K562 (cell line): ENCODE results near the gene FOXO3. TPM values are rescaled to one million over a fixed set of nuclear protein-coding genes. Genes with fewer than 3 reads are reported as not detected.

Experiments
- ATAC-seq: fragments of 200-7000 bp; cut with Tn5 transposase; 3 replicates; pipeline ENCODE4 v1.9.1; 2020; ENCODE audit warnings: moderate library complexity
- BruUV-seq: library from RNA; stranded (reverse); fragments of 400-500 nt; replicated peaks from 2 replicates; lab custom pipeline; 2021; lab: Mats Ljungman, UMichigan
- CTCF ChIA-PET: fragments of 300-600 bp; formaldehyde crosslinking; extraction: SDS; loops from one replicate; lab custom pipeline; 2021; ENCODE audit warnings: low intra/inter-chr PET ratio; lab: Yijun Ruan, JAX
- POLR2A ChIA-PET: fragments of 300-600, 350-650 bp; sonication (Branson Sonifier 250); formaldehyde crosslinking; extraction: SDS; loops from one replicate; lab custom pipeline; 2021; ENCODE audit warnings: antibody characterized with exemption, inconsistent platforms; lab: Yijun Ruan, JAX
- DNase-seq, 4 experiments: peaks; one replicate each; pipeline versions ENCODE4 v3.0.0 to v3.0.0-alpha.2; 2011 to 2018; ENCODE audit warnings: low spot score in 3 of 4, mixed read lengths in 3 of 4; ENCODE audit errors: extremely low read depth in 1 of 4
- FAIRE-seq: peaks from 2 replicates; lab custom pipeline; 2011; peaks lifted over from hg19 to GRCh38; lab: Jason Lieb, UNC
- H2AFZ ChIP-seq: 2 replicates; pipeline ENCODE4 v1.6.0; 2011; ENCODE audit warnings: low read depth, low read length, control low read depth, inconsistent platforms
- H3K27ac ChIP-seq: fragments of 200-600 bp; 3 replicates; pipeline ENCODE4 v1.8.0; 2011; ENCODE audit warnings: low read depth, mild to moderate bottlenecking, control low read depth, inconsistent platforms, low read length, moderate library complexity, mixed read lengths; ENCODE audit errors: extremely low read depth
- H3K27me3 ChIP-seq, 2 experiments: fragments of 300-600 bp in 1 of 2; 2 replicates in 1 of 2; 3 replicates in 1 of 2; pipeline versions ENCODE4 v1.6.0 to v1.8.0; 2011; ENCODE audit warnings: inconsistent platforms in 2 of 2, low read length in 2 of 2, mild to moderate bottlenecking in 1 of 2, mixed read lengths in 1 of 2, moderate library complexity in 1 of 2; ENCODE audit not compliant: control insufficient read depth in 2 of 2, insufficient read depth in 2 of 2
- H3K36me3 ChIP-seq: fragments of 300-600 bp; 3 replicates; pipeline ENCODE4 v1.8.0; 2011; ENCODE audit warnings: mild to moderate bottlenecking, low read length, inconsistent platforms; ENCODE audit not compliant: control insufficient read depth, insufficient read depth
- H3K4me1 ChIP-seq, 2 experiments: fragments of 200-600 bp in 1 of 2; replicated peaks in 1 of 2; 2 replicates in 1 of 2; 3 replicates in 1 of 2; pipeline versions ENCODE4 v1.5.1 to v1.8.0; 2011; ENCODE audit warnings: inconsistent platforms in 2 of 2, low read length in 2 of 2, mild to moderate bottlenecking in 1 of 2, mixed read lengths in 1 of 2, moderate library complexity in 1 of 2; ENCODE audit not compliant: control insufficient read depth in 2 of 2, insufficient read depth in 2 of 2
- H3K4me2 ChIP-seq: 2 replicates; pipeline ENCODE4 v1.6.1; 2011; ENCODE audit warnings: low read length, control low read depth, inconsistent platforms, mixed read lengths; ENCODE audit not compliant: insufficient read depth
- H3K4me3 ChIP-seq: fragments of 200-600 bp; sonication (generic), shearing (Covaris generic); 2 replicates; pipeline ENCODE4 v1.5.1; 2016; ENCODE audit warnings: control low read depth, inconsistent platforms
- H3K79me2 ChIP-seq: fragments of 200-600 bp; 3 replicates; pipeline ENCODE4 v1.8.0; 2011; ENCODE audit warnings: low read length, inconsistent platforms; ENCODE audit not compliant: control insufficient read depth, insufficient read depth
- H3K9ac ChIP-seq, 2 experiments: 2 replicates each; pipeline versions ENCODE4 v1.6.0 to v1.6.1; 2011; ENCODE audit warnings: low read depth in 2 of 2, low read length in 2 of 2, control low read depth in 1 of 2, inconsistent platforms in 1 of 2, mild to moderate bottlenecking in 1 of 2, mixed read lengths in 1 of 2; ENCODE audit not compliant: insufficient read depth in 1 of 2
- H3K9me1 ChIP-seq: one replicate; pipeline ENCODE4 v1.6.0; 2011; ENCODE audit warnings: inconsistent platforms, mild to moderate bottlenecking, low read length, moderate library complexity; ENCODE audit not compliant: control insufficient read depth, insufficient read depth
- H3K9me3 ChIP-seq: replicated peaks from 2 replicates; pipeline ENCODE4 v1.5.1; 2011; ENCODE audit warnings: low read depth, low read length, inconsistent platforms; ENCODE audit not compliant: control insufficient read depth, insufficient read depth
- H4K20me1 ChIP-seq: replicated peaks from 2 replicates; pipeline ENCODE4 v1.6.1; 2011; ENCODE audit warnings: low read length, inconsistent platforms, mixed read lengths; ENCODE audit not compliant: control insufficient read depth, insufficient read depth
- E2F6 ChIP-seq, 2 experiments: IDR thresholded peaks; 2 replicates each; pipeline ENCODE4 v1.6.1; 2011; ENCODE audit warnings: borderline replicate concordance in 1 of 2, control low read depth in 1 of 2, low read depth in 1 of 2, low read length in 1 of 2, mild to moderate bottlenecking in 1 of 2, mixed read lengths in 1 of 2, moderate library complexity in 1 of 2; ENCODE audit not compliant: insufficient read depth in 1 of 2, insufficient read length in 1 of 2, poor library complexity in 1 of 2, severe bottlenecking in 1 of 2; ENCODE audit errors: extremely low read depth in 1 of 2
- MLLT1 ChIP-seq, 2 experiments: fragments of 450-650 bp; IDR thresholded peaks; 2 replicates each; pipeline ENCODE4 v1.6.1; 2016
- SFPQ ChIP-seq: fragments of 200-400 bp; formaldehyde crosslinking; IDR thresholded peaks from 2 replicates; pipeline ENCODE4 v1.6.1; 2017; ENCODE audit warnings: mild to moderate bottlenecking, low read depth, low read length, moderate library complexity
- SPI1 ChIP-seq: IDR thresholded peaks from 2 replicates; pipeline ENCODE4 v1.6.1; 2011; ENCODE audit warnings: low read depth, low read length, control low read depth, borderline replicate concordance
- ZNF280A ChIP-seq: fragments of 450-650 bp; IDR thresholded peaks from 2 replicates; pipeline ENCODE4 v1.6.1; 2018; ENCODE audit warnings: mild to moderate bottlenecking, low read depth; ENCODE audit not compliant: partially characterized antibody
- WGBS: fragments of 100-300 bp; shearing (Covaris generic); methylation state at CpG from one replicate; pipeline ENCODE4 v1.1.6; 2016; ENCODE audit warnings: low coverage, mixed read lengths; ENCODE audit not compliant: insufficient coverage; ENCODE audit errors: missing lambda C conversion rate; 5-methylcytosine and 5-hydroxymethylcytosine counted together
- in situ Hi-C: fragments of 300-500 bp; cut with MboI; formaldehyde crosslinking; loops from 4 replicates; pipeline ENCODE4 v1.15.0; 2018; ENCODE audit warnings: inconsistent platforms, mixed read lengths
- intact Hi-C: fragments of 100-400 bp; cut with micrococcal nuclease; formaldehyde crosslinking; loops from 2 replicates; pipeline ENCODE4 v1.14.2; 2022
- polyA plus RNA-seq, 8 experiments: library from polyadenylated mRNA; depleted of rRNA in 4 of 8; stranded (reverse) in 5 of 8; unstranded in 3 of 8; fragments of >200 nt; fragmentation: Nextera tagmentation in 2 of 8; fragmentation: Illumina TruSeq in 1 of 8; extraction: Ambion mirVana in 2 of 8; extraction: Trizol in 1 of 8; gene quantifications; 2 replicates each; pipeline versions ENCODE4 v1.2.1 to v1.2.3, GENCODE V29; 2011 to 2014; ENCODE audit warnings: inconsistent platforms in 1 of 8, missing spikeins in 1 of 8
- total RNA-seq, 7 experiments: library from RNA; depleted of rRNA in 6 of 7; stranded (reverse); fragments of >200 nt in 6 of 7; fragmentation: Illumina TruSeq in 2 of 7; extraction: Trizol in 2 of 7; gene quantifications; 2 replicates each; pipeline versions ENCODE4 v1.2.1 to v1.2.3, GENCODE V29; 2011 to 2021; ENCODE audit warnings: low replicate concordance in 1 of 7
- TF ChIP-seq, protein P1 (sequence below), 2 experiments: fragments of 450-650 bp in 1 of 2; sonication (generic) in 1 of 2; formaldehyde crosslinking; conservative IDR thresholded peaks; 2 replicates each; pipeline versions ENCODE4 v1.4.0 to v1.8.1; 2020 to 2022; ENCODE audit warnings: mild to moderate bottlenecking in 1 of 2, missing genetic modification reagents in 1 of 2
- TF ChIP-seq, protein P2 (sequence below): IDR thresholded peaks from 2 replicates; pipeline ENCODE4 v1.6.1; 2011; ENCODE audit warnings: borderline replicate concordance, low read depth, mild to moderate bottlenecking, moderate library complexity, low read length; ENCODE audit not compliant: insufficient read depth, poor library complexity, severe bottlenecking

FOXO3 gene
- total and polyA plus RNA-seq, 9 of the 15 experiments (the other 6 are each of a cell fraction or from before 2014, with no cell fraction given): 3.0 to 14.6 (median 6.0) TPM

- H3K4me2 ChIP-seq: peak overlapping the region; percentile 87
- peak overlapping the region; percentile 98 for H2AFZ ChIP-seq
- peak overlapping the region; percentile 82 for H3K4me3 ChIP-seq
- CTCF ChIA-PET: interaction anchor here (0.6 to 0.7 kb wide), 2 partner anchors 445 to 581 kb away, joined by 3 to 4 read pairs; no protein-coding TSS in a partner anchor
- H3K79me2 ChIP-seq: peaks cover 16% of the 10 kb centered on the region; the same call in 2 of the 3 replicates
- DNase-seq (peak; percentile 78 to 85 (median 84)), ATAC-seq (peak; percentile 24), FAIRE-seq (no peak)
- WGBS: 8% methylated on average over 52 of the region's 105 CpGs
- H3K9ac ChIP-seq: peak overlapping the region; percentile 88 to 97
- in situ Hi-C loops (no loop called here), intact Hi-C loops (loop anchor here (5.0 kb wide), 2 partner anchors 280 to 515 kb away; no protein-coding TSS in a partner anchor)
- no peaks in the 10 kb centered on the region for H3K9me1 ChIP-seq
- H3K4me1 ChIP-seq: peaks cover 19 to 44% of the 10 kb centered on the region in 2 experiments
- no peaks in the 10 kb centered on the region; the same call in 1 of the 2 replicates for H4K20me1 ChIP-seq
- POLR2A ChIA-PET: interaction anchor here (0.6 to 3.4 kb wide), 17 partner anchors 9 to 828 kb away, joined by 3 to 17 read pairs (median 4); partner anchors contain the start of gene ARMC2
- no peaks in the 10 kb centered on the region for H3K9me3 ChIP-seq
- H3K27ac ChIP-seq: peak overlapping the region; percentile 99
- no peaks in the 10 kb centered on the region for H3K27me3 ChIP-seq
- no peaks in the 10 kb centered on the region for H3K36me3 ChIP-seq
- no TSS peak for BruUV-seq
- TF ChIP-seq ZNF280A (no peak), E2F6 (IDR thresholded peaks at IDR 0.05; ENCODE audit: borderline replicate concordance in 1 of 2, extremely low read depth in 1 of 2, insufficient read depth in 1 of 2, insufficient read length in 1 of 2, low read depth in 1 of 2, low read length in 1 of 2, poor library complexity in 1 of 2, severe bottlenecking in 1 of 2) (peak; percentile 83 to 89), MLLT1 (IDR thresholded peaks at IDR 0.05) (0 out of 4 replicates have a peak, but pooled peaks of 1 of the 2 experiments have one; percentile 30), SPI1 (no peak), SFPQ (no peak)
- TF ChIP-seq, protein P1, sequence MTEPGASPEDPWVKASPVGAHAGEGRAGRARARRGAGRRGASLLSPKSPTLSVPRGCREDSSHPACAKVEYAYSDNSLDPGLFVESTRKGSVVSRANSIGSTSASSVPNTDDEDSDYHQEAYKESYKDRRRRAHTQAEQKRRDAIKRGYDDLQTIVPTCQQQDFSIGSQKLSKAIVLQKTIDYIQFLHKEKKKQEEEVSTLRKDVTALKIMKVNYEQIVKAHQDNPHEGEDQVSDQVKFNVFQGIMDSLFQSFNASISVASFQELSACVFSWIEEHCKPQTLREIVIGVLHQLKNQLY (CRISPR knock-in tag; conservative IDR thresholded peaks at IDR 0.05): no peak
- TF ChIP-seq, protein P2, sequence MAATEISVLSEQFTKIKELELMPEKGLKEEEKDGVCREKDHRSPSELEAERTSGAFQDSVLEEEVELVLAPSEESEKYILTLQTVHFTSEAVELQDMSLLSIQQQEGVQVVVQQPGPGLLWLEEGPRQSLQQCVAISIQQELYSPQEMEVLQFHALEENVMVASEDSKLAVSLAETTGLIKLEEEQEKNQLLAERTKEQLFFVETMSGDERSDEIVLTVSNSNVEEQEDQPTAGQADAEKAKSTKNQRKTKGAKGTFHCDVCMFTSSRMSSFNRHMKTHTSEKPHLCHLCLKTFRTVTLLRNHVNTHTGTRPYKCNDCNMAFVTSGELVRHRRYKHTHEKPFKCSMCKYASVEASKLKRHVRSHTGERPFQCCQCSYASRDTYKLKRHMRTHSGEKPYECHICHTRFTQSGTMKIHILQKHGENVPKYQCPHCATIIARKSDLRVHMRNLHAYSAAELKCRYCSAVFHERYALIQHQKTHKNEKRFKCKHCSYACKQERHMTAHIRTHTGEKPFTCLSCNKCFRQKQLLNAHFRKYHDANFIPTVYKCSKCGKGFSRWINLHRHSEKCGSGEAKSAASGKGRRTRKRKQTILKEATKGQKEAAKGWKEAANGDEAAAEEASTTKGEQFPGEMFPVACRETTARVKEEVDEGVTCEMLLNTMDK: peak; percentile 10
Measured at GRCh38 chr6:108557494-108558371, 3.0 kb upstream of the FOXO3 start.
